ENCODE results near the gene MITF. TPM values are rescaled to one million over a fixed set of nuclear protein-coding genes. Genes with fewer than 3 reads are reported as not detected.

Gene MITF
- total RNA-seq, 1 donor = 30.2 TPM

GRCh38 chr3:69983546-69984265 is 244.4 kb downstream of the MITF start:
- no peak for DNase-seq (ENCODE audit: low read depth)
- H3K4me3 ChIP-seq (ENCODE audit: low read depth, low read length) = no peak overlapping the region
- no peak for TF ChIP-seq CTCF (IDR thresholded peaks at IDR 0.05; ENCODE audit: insufficient read depth, low read depth, low read length)

GRCh38 chr3:69985266-69985665 is 246.0 kb downstream of the MITF start:
- no peak for TF ChIP-seq CTCF (IDR thresholded peaks at IDR 0.05; ENCODE audit: insufficient read depth, low read depth, low read length)
- no peak overlapping the region for H3K4me3 ChIP-seq (ENCODE audit: low read depth, low read length)
- no peak for DNase-seq (ENCODE audit: low read depth)

GRCh38 chr3:69986419-69986818 is 247.2 kb downstream of the MITF start:
- no peak for TF ChIP-seq CTCF (IDR thresholded peaks at IDR 0.05; ENCODE audit: insufficient read depth, low read depth, low read length)
- H3K4me3 ChIP-seq (ENCODE audit: low read depth, low read length) = no peak overlapping the region

GRCh38 chr3:69987833-69988232 is 248.6 kb downstream of the MITF start:
- DNase-seq (ENCODE audit: low read depth) = no peak
- no peak overlapping the region for H3K4me3 ChIP-seq (ENCODE audit: low read depth, low read length)
- TF ChIP-seq CTCF (IDR thresholded peaks at IDR 0.05; ENCODE audit: insufficient read depth, low read depth, low read length) = no peak

More at GRCh38 chr3:69986419-69986818, 247.2 kb downstream of the MITF start:
- DNase-seq (ENCODE audit: low read depth) = no peak

GRCh38 chr3:69993757-69994156 is 254.5 kb downstream of the MITF start:
- DNase-seq (ENCODE audit: low read depth) = no peak
- TF ChIP-seq CTCF (IDR thresholded peaks at IDR 0.05; ENCODE audit: insufficient read depth, low read depth, low read length) = no peak
- H3K4me3 ChIP-seq (ENCODE audit: low read depth, low read length) = no peak overlapping the region

- no peak for DNase-seq (ENCODE audit: low read depth)
- TF ChIP-seq CTCF (IDR thresholded peaks at IDR 0.05; ENCODE audit: insufficient read depth, low read depth, low read length) = no peak
- no peak overlapping the region for H3K4me3 ChIP-seq (ENCODE audit: low read depth, low read length)
These were observed 255.7 kb downstream of the MITF start for GRCh38 chr3:69994919-69995318.

All from fibroblast of villous mesenchyme (primary cell).